Duodenal mucosa (tissue), 2 donors: ENCODE measurements around the gene ZFAND2B.
"Not testable (repeated sequence)": the region's sequence is repeated elsewhere in the genome, so short reads cannot be mapped to it uniquely, and the experiment has no call there.

ENCODE experiments used
- H3K27ac ChIP-seq: one replicate; pipeline ENCODE4 v1.7.0; 2013; ENCODE audit warnings: low read depth, low read length
- H3K27me3 ChIP-seq, 2 donors: one replicate each; pipeline ENCODE4 v1.7.0; 2013; ENCODE audit warnings: low read length in 2 of 2, control low read depth in 1 of 2; ENCODE audit not compliant: insufficient read depth in 2 of 2, control insufficient read depth in 1 of 2
- H3K36me3 ChIP-seq, 2 donors: one replicate each; pipeline ENCODE4 v1.7.0; 2013; ENCODE audit warnings: low read length in 2 of 2, control low read depth in 1 of 2; ENCODE audit not compliant: insufficient read depth in 2 of 2, control insufficient read depth in 1 of 2
- H3K4me1 ChIP-seq, 2 donors: one replicate each; pipeline ENCODE4 v1.7.0; 2013; ENCODE audit warnings: low read length in 2 of 2, control low read depth in 1 of 2; ENCODE audit not compliant: insufficient read depth in 2 of 2, control insufficient read depth in 1 of 2
- H3K4me3 ChIP-seq, 2 donors: one replicate each; pipeline ENCODE4 v1.7.0; 2013; ENCODE audit warnings: low read length in 2 of 2, low read depth in 1 of 2
- H3K9ac ChIP-seq, 2 donors: one replicate each; pipeline ENCODE4 v1.7.0; 2013; ENCODE audit warnings: low read length in 2 of 2, low read depth in 1 of 2
- H3K9me3 ChIP-seq, 2 donors: one replicate each; pipeline ENCODE4 v1.7.0; 2013; ENCODE audit warnings: low read length in 2 of 2, control low read depth in 1 of 2; ENCODE audit not compliant: control insufficient read depth in 1 of 2

ZFAND2B gene

GRCh38 chr2:219183151-219183772 is 23.3 kb upstream of the ZFAND2B start:
- H3K4me3 ChIP-seq = no peak overlapping the region
- H3K27ac ChIP-seq = no peak overlapping the region
- H3K9me3 ChIP-seq = no peaks in the 10 kb centered on the region
- H3K36me3 ChIP-seq = peaks cover 43 to 51% of the 10 kb centered on the region in 2 donors
- H3K4me1 ChIP-seq = peaks cover 11 to 13% of the 10 kb centered on the region in 2 donors
- no peaks in the 10 kb centered on the region for H3K27me3 ChIP-seq
- H3K9ac ChIP-seq = no peak overlapping the region

- no peak overlapping the region for H3K27ac ChIP-seq
These were observed 22.5 kb upstream of the ZFAND2B start for GRCh38 chr2:219184121-219184520.

GRCh38 chr2:219186754-219187456 is 19.7 kb upstream of the ZFAND2B start:
- Histone ChIP-seq H3K4me3 (no peak overlapping the region), H3K4me1 (no peaks in the 10 kb centered on the region), H3K36me3 (peaks cover 26 to 27% of the 10 kb centered on the region in 2 donors), H3K27ac (no peak overlapping the region), H3K9me3 (no peaks in the 10 kb centered on the region), H3K27me3 (no peaks in the 10 kb centered on the region), H3K9ac (no peak overlapping the region)

More at GRCh38 chr2:219184121-219184520, 22.5 kb upstream of the ZFAND2B start:
- Histone ChIP-seq H3K27me3 (no peaks in the 10 kb centered on the region), H3K9me3 (no peaks in the 10 kb centered on the region), H3K9ac (no peak overlapping the region), H3K36me3 (peaks cover 43 to 51% of the 10 kb centered on the region in 2 donors), H3K4me3 (no peak overlapping the region), H3K4me1 (peaks cover 7% of the 10 kb centered on the region in 2 donors)

- Histone ChIP-seq H3K27ac (no peak overlapping the region), H3K4me3 (no peak overlapping the region), H3K36me3 (no peaks in the 10 kb centered on the region), H3K9me3 (no peaks in the 10 kb centered on the region), H3K4me1 (no peaks in the 10 kb centered on the region), H3K27me3 (no peaks in the 10 kb centered on the region), H3K9ac (no peak overlapping the region)
These were observed 9.2 kb upstream of the ZFAND2B start for GRCh38 chr2:219197388-219197787.

- Histone ChIP-seq H3K4me1 (no peaks in the 10 kb centered on the region), H3K9me3 (no peaks in the 10 kb centered on the region), H3K27me3 (no peaks in the 10 kb centered on the region), H3K4me3 (no peak overlapping the region), H3K27ac (no peak overlapping the region), H3K36me3 (no peaks in the 10 kb centered on the region), H3K9ac (no peak overlapping the region)
These were observed 7.6 kb upstream of the ZFAND2B start for GRCh38 chr2:219198974-219199373.

- H3K27me3 ChIP-seq = no peaks in the 10 kb centered on the region
- H3K36me3 ChIP-seq = no peaks in the 10 kb centered on the region
- H3K27ac ChIP-seq = no peak overlapping the region
- H3K4me1 ChIP-seq = no peaks in the 10 kb centered on the region
- H3K9me3 ChIP-seq = no peaks in the 10 kb centered on the region
- H3K4me3 ChIP-seq = no peak overlapping the region
- H3K9ac ChIP-seq = no peak overlapping the region
These were observed 6.9 kb upstream of the ZFAND2B start for GRCh38 chr2:219199470-219200211.

GRCh38 chr2:219200502-219201326 is 5.9 kb upstream of the ZFAND2B start:
- not testable (repeated sequence) for H3K9me3 ChIP-seq, H3K36me3 ChIP-seq, H3K4me1 ChIP-seq, H3K27ac ChIP-seq, H3K4me3 ChIP-seq, H3K9ac ChIP-seq, H3K27me3 ChIP-seq

- H3K27ac ChIP-seq, H3K4me3 ChIP-seq, H3K9me3 ChIP-seq, H3K4me1 ChIP-seq, H3K36me3 ChIP-seq, H3K9ac ChIP-seq, H3K27me3 ChIP-seq: not testable (repeated sequence)
These were observed 5.3 kb upstream of the ZFAND2B start for GRCh38 chr2:219201331-219201730.

- Histone ChIP-seq H3K27me3 (no peaks in the 10 kb centered on the region), H3K9me3 (no peaks in the 10 kb centered on the region), H3K9ac (no peak overlapping the region), H3K4me1 (peaks cover 19 to 26% of the 10 kb centered on the region in 2 donors), H3K4me3 (no peak overlapping the region), H3K36me3 (peaks cover 0 to 16% of the 10 kb centered on the region in 2 donors), H3K27ac (no peak overlapping the region)
These were observed 2.0 kb upstream of the ZFAND2B start for GRCh38 chr2:219204425-219205164.
